Thyroid gland (tissue), 4 donors: ENCODE data around the gene UBE2E3. TPM values are rescaled to one million over a fixed set of nuclear protein-coding genes. Genes with fewer than 3 reads are reported as not detected.

Source experiments
- DNase-seq, 2 donors: peaks; one replicate each; pipeline ENCODE4 v3.0.0-alpha.2; 2019
- H3K27ac ChIP-seq, 3 donors: fragments of 200-600 bp; sonication (generic); 1 replicate in 2 of 3; 2 replicates in 1 of 3; pipeline ENCODE4 v1.5.1; 2016 to 2019; ENCODE audit warnings: mild to moderate bottlenecking in 1 of 3, moderate library complexity in 1 of 3
- H3K27me3 ChIP-seq: fragments of 200-600 bp; sonication (generic); one replicate; pipeline ENCODE4 v1.5.1; 2019
- H3K36me3 ChIP-seq, 2 donors: fragments of 200-600 bp; sonication (generic); one replicate each; pipeline ENCODE4 v1.5.1; 2016 to 2019
- H3K4me1 ChIP-seq, 2 donors: fragments of 200-600 bp; sonication (generic); one replicate each; pipeline ENCODE4 v1.5.1; 2017 to 2019
- H3K4me3 ChIP-seq, 3 donors: fragments of 200-600 bp; sonication (generic); replicated peaks in 1 of 3; 1 replicate in 2 of 3; 2 replicates in 1 of 3; pipeline ENCODE4 v1.5.1; 2016; ENCODE audit warnings: mild to moderate bottlenecking in 1 of 3
- H3K9me3 ChIP-seq: fragments of 200-600 bp; sonication (generic); one replicate; pipeline ENCODE4 v1.5.1; 2017
- POLR2A ChIP-seq, 2 donors: fragments of 450-650 bp; IDR thresholded peaks; one replicate each; pipeline ENCODE4 v1.6.1; 2017; ENCODE audit warnings: antibody characterized with exemption in 2 of 2, mild to moderate bottlenecking in 2 of 2, moderate library complexity in 1 of 2
- WGBS, 2 donors: methylation state at CpG; one replicate each; pipeline ENCODE4 v1.1.5; 2017; 5-methylcytosine and 5-hydroxymethylcytosine counted together
- intact Hi-C: fragments of 100-400 bp; cut with DNase I; formaldehyde crosslinking; loops from one replicate; pipeline ENCODE4 v1.15.1; 2023
- total RNA-seq, 4 donors: library from RNA; depleted of rRNA; stranded (reverse); fragments of >200 nt; gene quantifications; one replicate each; pipeline ENCODE4 v1.2.3, GENCODE V29; 2016
- TF ChIP-seq, protein P1 (sequence below), 6 experiments: fragments of 200-600 bp in 3 of 6; fragments of 450-650 bp in 3 of 6; sonication (generic) in 3 of 6; IDR thresholded peaks; one replicate each; pipeline ENCODE4 v1.5.1; 2016 to 2019; ENCODE audit warnings: antibody characterized with exemption in 6 of 6, mild to moderate bottlenecking in 2 of 6, inconsistent platforms in 1 of 6, moderate library complexity in 1 of 6

UBE2E3 gene
- total RNA-seq, 4 donors from 2014 or later, result 59.0 to 108 (median 99.2) TPM

DNA sequence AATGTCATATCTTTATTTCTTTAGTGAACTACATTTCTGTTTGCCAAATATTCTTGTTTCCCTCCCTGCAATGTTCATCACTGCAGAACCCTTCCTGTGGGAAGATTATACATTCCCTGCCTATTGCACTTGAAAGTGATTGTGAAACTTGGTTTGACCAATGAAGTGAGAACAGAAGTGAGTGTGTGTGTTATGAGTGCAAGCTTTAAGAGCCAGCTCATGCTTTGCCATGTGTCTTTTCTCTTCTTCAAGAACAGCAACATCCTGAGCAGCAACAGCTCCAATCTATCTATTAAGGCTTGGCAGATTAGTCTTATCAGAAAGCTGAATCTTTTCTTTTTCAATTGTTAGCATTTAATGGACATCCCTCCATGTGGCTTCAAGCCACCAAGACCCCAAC, 42.0 kb upstream of the UBE2E3 start:
- Histone ChIP-seq H3K9me3 (no peaks in the 10 kb centered on the region), H3K27ac (no peak overlapping the region), H3K4me1 (no peaks in the 10 kb centered on the region), H3K4me3 (no peak overlapping the region), H3K36me3 (no peaks in the 10 kb centered on the region), H3K27me3 (no peaks in the 10 kb centered on the region)
- DNase-seq, result no peak
- intact Hi-C loops, result no loop called here
- no peak for TF ChIP-seq POLR2A (IDR thresholded peaks at IDR 0.05)
- TF ChIP-seq, protein P1, sequence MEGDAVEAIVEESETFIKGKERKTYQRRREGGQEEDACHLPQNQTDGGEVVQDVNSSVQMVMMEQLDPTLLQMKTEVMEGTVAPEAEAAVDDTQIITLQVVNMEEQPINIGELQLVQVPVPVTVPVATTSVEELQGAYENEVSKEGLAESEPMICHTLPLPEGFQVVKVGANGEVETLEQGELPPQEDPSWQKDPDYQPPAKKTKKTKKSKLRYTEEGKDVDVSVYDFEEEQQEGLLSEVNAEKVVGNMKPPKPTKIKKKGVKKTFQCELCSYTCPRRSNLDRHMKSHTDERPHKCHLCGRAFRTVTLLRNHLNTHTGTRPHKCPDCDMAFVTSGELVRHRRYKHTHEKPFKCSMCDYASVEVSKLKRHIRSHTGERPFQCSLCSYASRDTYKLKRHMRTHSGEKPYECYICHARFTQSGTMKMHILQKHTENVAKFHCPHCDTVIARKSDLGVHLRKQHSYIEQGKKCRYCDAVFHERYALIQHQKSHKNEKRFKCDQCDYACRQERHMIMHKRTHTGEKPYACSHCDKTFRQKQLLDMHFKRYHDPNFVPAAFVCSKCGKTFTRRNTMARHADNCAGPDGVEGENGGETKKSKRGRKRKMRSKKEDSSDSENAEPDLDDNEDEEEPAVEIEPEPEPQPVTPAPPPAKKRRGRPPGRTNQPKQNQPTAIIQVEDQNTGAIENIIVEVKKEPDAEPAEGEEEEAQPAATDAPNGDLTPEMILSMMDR (IDR thresholded peaks at IDR 0.05), result no peak

DNA sequence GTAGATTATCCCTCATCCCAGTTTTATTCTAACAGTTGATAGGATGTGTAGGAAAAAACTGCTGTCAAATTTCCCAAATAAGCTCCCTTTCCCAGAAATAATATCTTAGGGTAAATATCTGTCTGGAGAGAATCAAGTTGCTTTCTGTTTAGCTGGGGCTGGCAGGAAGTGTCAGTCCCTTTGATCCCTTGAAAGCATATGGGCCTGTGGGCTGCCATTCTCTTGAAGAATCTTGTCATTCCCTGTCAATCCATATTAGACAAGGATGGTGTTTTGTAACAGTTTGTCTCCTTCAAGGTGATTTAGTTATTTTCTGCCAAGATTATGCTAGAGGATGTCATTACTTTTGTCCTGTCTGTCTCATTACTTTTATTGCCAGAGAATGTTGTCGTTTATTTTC, 37.1 kb upstream of the UBE2E3 start:
- no peaks in the 10 kb centered on the region for H3K9me3 ChIP-seq
- no peak for TF ChIP-seq POLR2A (IDR thresholded peaks at IDR 0.05)
- TF ChIP-seq, protein P1 (IDR thresholded peaks at IDR 0.05), result no peak
- H3K4me1 ChIP-seq, result no peaks in the 10 kb centered on the region
- H3K27me3 ChIP-seq, result no peaks in the 10 kb centered on the region
- WGBS, 2 donors, result 88 to 90% methylated on average over 1 of the region's 1 CpG
- H3K36me3 ChIP-seq, result no peaks in the 10 kb centered on the region
- H3K27ac ChIP-seq, result no peak overlapping the region
- intact Hi-C loops, result no loop called here
- H3K4me3 ChIP-seq, result no peak overlapping the region
- DNase-seq, result no peak

DNA sequence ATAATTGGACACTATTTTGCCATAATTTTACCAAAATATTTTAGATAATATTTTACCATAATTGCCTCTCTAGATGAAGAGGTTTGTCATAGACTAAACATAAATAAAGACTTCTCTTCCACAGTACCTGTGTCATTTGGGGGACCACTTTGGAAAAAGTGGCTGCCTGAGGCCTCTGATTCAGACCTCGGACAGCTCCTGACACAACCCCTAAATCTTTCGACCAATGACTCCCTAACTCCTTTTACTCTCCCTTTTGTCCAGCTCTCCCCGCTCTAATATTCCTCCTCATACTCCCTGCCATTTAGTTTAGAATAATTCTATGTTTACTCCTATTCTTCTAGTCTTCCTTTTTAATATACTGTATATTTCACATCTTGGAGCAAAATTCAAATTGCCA, 36.0 kb upstream of the UBE2E3 start:
- Histone ChIP-seq H3K4me3 (no peak overlapping the region), H3K4me1 (no peaks in the 10 kb centered on the region), H3K9me3 (no peaks in the 10 kb centered on the region), H3K27ac (no peak overlapping the region), H3K27me3 (no peaks in the 10 kb centered on the region), H3K36me3 (no peaks in the 10 kb centered on the region)
- no peak for DNase-seq
- intact Hi-C loops, result no loop called here
- TF ChIP-seq, protein P1 (IDR thresholded peaks at IDR 0.05), result no peak
- TF ChIP-seq POLR2A (IDR thresholded peaks at IDR 0.05), result no peak
- WGBS, 2 donors, result 85 to 87% methylated on average over 3 of the region's 3 CpGs

DNA sequence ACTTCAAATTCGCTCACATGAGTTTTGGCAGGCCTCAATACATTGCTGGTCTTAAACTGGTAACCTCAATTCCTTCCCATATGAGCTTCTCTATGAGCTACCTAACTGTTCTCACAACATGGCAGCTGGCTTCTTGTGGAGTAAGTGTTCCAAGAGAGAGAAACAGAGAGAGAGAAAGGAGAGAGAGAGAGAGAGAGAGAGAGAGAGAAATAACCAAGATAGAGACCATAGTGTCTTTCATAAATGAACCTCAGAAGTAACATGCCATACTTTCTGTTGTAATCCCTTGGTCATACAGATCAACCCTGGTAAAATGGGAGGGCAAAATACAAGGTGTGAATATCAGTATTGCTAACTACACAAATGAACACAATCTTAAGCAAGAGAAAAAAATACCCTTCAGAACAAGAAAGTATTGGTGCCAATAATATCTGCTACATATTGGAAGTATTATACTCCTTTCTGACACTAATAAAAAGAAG, 33.2 kb upstream of the UBE2E3 start:
- no peak for DNase-seq
- H3K36me3 ChIP-seq, result no peaks in the 10 kb centered on the region
- 89 to 91% methylated on average over 1 of the region's 1 CpG for WGBS, 2 donors
- intact Hi-C loops, result no loop called here
- H3K27me3 ChIP-seq, result no peaks in the 10 kb centered on the region
- no peaks in the 10 kb centered on the region for H3K9me3 ChIP-seq
- no peak overlapping the region for H3K27ac ChIP-seq
- H3K4me1 ChIP-seq, result no peaks in the 10 kb centered on the region
- no peak overlapping the region for H3K4me3 ChIP-seq
- TF ChIP-seq, protein P1 (IDR thresholded peaks at IDR 0.05), result no peak
- TF ChIP-seq POLR2A (IDR thresholded peaks at IDR 0.05), result no peak

DNA sequence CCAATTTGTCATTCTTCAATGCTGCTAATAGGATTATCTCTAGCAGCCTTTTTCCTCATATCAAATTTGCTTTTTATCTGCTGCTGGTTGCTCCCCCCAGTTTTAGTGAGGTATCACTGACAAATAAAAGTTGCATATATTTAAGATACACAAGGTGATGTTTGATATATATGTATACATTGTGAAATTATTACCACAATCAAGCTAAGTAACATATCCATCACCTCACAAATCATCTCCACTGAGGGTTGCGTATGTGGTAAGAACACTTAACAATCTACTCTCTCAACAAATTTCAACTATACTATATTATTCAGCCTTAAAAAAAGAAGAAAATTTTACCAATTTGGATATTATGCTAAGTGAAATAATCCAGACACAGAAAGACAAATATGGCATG, 30.5 kb upstream of the UBE2E3 start:
- no peaks in the 10 kb centered on the region for H3K9me3 ChIP-seq
- intact Hi-C loops, result no loop called here
- no peaks in the 10 kb centered on the region for H3K4me1 ChIP-seq
- no peak for TF ChIP-seq POLR2A (IDR thresholded peaks at IDR 0.05)
- TF ChIP-seq, protein P1 (IDR thresholded peaks at IDR 0.05), result no peak
- H3K27me3 ChIP-seq, result no peaks in the 10 kb centered on the region
- no peak overlapping the region for H3K27ac ChIP-seq
- no peaks in the 10 kb centered on the region for H3K36me3 ChIP-seq
- no peak for DNase-seq
- no peak overlapping the region for H3K4me3 ChIP-seq
- 0 to 52% methylated on average over 1 of the region's 1 CpG for WGBS, 2 donors
